ENCODE data around the gene H2BW1.
"Not testable (repeated sequence)": the region's sequence is repeated elsewhere in the genome, so short reads cannot be mapped to it uniquely, and the experiment has no call there.

The H2BW1 gene, protein sequence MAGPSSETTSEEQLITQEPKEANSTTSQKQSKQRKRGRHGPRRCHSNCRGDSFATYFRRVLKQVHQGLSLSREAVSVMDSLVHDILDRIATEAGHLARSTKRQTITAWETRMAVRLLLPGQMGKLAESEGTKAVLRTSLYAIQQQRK

GRCh38 chrX:104013606-104014005, at the start of gene H2BW1:
TSS of gene H2BW1 (minus strand) at chrX:104013708. CDS start at chrX:104013576, 132 bp downstream.
- no peak for DNase-seq (ENCODE audit: low read depth in 2 of 2, low spot score in 1 of 2)

- not testable (repeated sequence) for DNase-seq (ENCODE audit: low read depth in 2 of 2, low spot score in 1 of 2)
Observed at GRCh38 chrX:104062636-104063035, 49.1 kb upstream of the H2BW1 start.

- DNase-seq (ENCODE audit: low read depth in 2 of 2, low spot score in 1 of 2), result not testable (repeated sequence)
Observed at GRCh38 chrX:104054956-104055355, 41.4 kb upstream of the H2BW1 start.

- DNase-seq (ENCODE audit: low read depth in 2 of 2, low spot score in 1 of 2), result no peak
Observed at GRCh38 chrX:104047171-104047570, 33.7 kb upstream of the H2BW1 start.

- DNase-seq (ENCODE audit: low read depth in 2 of 2, low spot score in 1 of 2), result no peak
Observed at GRCh38 chrX:104045642-104046041, 32.1 kb upstream of the H2BW1 start.

- DNase-seq (ENCODE audit: low read depth in 2 of 2, low spot score in 1 of 2), result no peak
Observed at GRCh38 chrX:104041003-104041402, 27.5 kb upstream of the H2BW1 start.

DNA sequence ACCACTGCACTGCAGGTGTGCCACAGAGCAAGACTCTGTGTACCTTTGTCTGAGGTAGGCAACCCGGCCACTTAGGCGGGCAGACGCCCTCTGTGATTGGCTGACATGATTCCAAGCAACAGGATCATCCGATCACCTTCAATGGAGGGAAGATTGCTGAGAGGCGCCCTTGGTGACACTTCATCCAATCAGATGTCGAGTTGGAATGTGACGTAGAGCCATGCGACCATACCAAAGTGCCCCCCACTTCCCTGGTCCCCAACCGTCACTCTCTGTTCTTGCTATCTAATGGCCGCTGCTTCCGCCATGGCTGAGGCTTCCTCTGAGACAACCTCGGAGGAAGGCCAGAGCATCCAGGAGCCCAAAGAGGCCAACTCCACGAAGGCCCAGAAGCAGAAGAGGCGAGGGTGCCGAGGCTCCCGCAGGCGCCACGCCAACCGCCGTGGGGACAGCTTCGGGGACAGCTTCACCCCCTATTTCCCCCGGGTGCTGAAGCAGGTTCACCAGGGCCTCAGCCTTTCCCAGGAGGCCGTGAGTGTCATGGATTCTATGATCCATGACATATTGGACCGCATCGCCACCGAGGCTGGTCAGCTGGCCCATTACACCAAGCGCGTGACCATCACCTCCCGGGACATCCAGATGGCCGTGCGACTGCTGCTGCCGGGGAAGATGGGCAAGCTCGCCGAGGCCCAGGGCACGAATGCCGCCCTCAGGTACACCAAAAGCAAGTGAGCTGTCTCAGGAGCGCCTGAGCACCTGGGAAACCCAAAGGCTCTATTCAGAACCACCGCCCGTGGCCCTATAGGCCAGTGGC, 26.4 kb upstream of the H2BW1 start, which contains the start of gene H2BW2:
TSS of gene H2BW2 (plus strand) at position 268 of the 817 bp plus-strand sequence. CDS start at position 307, 39 bp downstream.
- DNase-seq (ENCODE audit: low read depth in 2 of 2, low spot score in 1 of 2), result no peak

- no peak for DNase-seq (ENCODE audit: low read depth in 2 of 2, low spot score in 1 of 2)
Observed at GRCh38 chrX:104018126-104018525, 4.6 kb upstream of the H2BW1 start.

GRCh38 chrX:104015576-104015975, 2.1 kb upstream of the H2BW1 start:
- DNase-seq (ENCODE audit: low read depth in 2 of 2, low spot score in 1 of 2), result not testable (repeated sequence)

GRCh38 chrX:104013158-104013557, 350 bp downstream of the H2BW1 start:
- no peak for DNase-seq (ENCODE audit: low read depth in 2 of 2, low spot score in 1 of 2)

DNA sequence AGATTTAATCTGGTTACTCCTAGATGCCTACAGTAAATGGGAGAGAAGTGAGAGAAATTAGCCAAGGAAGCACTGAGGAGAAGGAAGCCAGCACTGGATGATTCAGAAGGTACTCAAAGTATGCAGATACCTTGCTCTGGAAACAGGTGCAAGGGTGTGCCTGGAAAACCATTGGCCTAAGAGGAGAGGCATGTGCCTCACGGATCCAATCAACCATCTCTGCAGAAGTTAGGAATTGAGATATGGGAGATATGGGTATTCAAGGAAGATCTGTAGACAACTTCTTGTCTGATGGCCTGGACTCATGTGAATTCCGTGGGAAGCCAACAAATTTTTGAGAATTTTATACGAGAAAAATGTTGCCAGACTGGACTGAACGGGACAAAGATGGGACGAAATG, 4.7 kb downstream of the H2BW1 start:
- DNase-seq (ENCODE audit: low read depth in 2 of 2, low spot score in 1 of 2), result no peak

DNA sequence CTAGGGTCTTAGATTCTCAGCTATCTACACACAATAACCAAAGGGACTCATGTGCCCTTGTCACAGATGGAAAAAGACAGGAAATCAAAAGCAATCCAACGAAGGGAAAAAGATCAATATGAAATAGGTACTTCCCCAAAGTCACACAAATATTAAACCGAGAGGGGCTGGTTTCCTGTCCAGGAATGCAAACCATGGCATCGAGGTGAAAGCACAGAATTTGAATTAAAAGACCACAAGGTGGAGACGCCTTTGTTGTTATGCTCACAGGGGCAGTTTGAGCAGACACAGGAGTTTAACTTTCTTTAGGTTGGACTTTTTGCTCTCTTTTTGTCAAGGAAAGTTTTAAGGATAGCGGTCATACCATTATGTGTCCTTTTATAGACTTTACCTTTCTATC, 14.3 kb downstream of the H2BW1 start:
- no peak for DNase-seq (ENCODE audit: low read depth in 2 of 2, low spot score in 1 of 2)

- DNase-seq (ENCODE audit: low read depth in 2 of 2, low spot score in 1 of 2), result not testable (repeated sequence)
Observed at GRCh38 chrX:103983508-103983907, 30.0 kb downstream of the H2BW1 start.

DNA sequence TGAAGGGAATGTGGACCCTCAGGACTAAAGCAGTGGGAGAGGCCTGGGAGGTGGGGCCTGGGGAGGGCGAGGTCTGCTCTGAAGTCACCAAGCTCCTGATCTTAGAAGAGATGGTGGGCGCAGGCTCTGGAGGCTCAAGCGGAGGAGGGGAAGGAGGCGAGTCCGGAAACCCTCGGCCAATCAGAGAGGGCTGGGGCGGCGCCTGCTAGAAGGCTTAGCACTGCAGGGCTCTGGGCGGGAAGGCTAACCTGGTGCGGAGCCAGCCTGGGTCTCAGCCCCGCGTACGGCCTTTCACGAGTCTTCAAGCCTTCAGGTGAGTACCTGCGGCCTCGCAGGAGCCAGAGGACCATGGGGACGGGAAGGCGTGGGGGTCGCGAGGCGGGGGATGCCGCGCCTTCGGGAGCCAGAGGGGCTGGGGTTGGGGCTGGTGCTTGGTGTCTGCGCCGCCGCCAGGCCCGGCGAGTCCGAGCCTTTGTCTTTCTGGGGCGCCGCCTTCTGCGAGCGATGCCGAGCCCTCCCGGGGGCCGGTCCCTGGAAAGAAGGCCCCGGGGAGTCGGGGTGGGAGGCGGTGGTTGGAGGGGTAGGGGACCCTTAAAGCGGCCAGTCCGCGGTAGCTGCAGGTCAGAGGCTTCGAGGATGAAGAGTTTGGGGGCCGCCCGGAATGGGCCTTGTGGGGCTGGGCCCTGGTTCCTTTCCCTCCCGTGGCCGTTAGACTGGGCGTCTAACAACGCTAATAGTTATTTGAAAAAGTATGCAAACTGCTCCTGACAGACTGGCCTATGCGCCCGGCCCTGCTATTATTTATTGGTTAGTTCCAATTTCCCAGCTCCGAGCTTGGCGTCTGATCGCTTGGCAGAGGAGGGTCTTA, 50.9 kb downstream of the H2BW1 start, which contains the start of gene TMSB15B:
TSS of gene TMSB15B (plus strand) at position 217 of the 868 bp plus-strand sequence.
- DNase-seq (ENCODE audit: low read depth in 2 of 2, low spot score in 1 of 2), result not testable (repeated sequence)
